Omental fat pad (tissue), 4 donors: ENCODE data around the gene TOE1. TPM values are rescaled to one million over a fixed set of nuclear protein-coding genes. Genes with fewer than 3 reads are reported as not detected.

ENCODE experiments used
- ATAC-seq: fragments of 150-250 bp; one replicate; pipeline ENCODE4 v1.9.1; 2016; ENCODE audit warnings: mild to moderate bottlenecking, moderate library complexity; ENCODE audit not compliant: low FRiP score
- DNase-seq: peaks from one replicate; pipeline ENCODE4 v3.0.0-alpha.2; 2019; ENCODE audit warnings: low spot score
- CTCF ChIP-seq, 3 donors: fragments of 450-650 bp; IDR thresholded peaks; one replicate each; pipeline ENCODE4 v1.5.1; 2016 to 2017; ENCODE audit warnings: antibody characterized with exemption in 3 of 3, mild to moderate bottlenecking in 3 of 3, moderate library complexity in 2 of 3
- total RNA-seq, 4 donors: library from RNA; depleted of rRNA; stranded (reverse); fragments of >200 nt; gene quantifications; one replicate each; pipeline ENCODE4 v1.1.0, GENCODE V29; 2016

The TOE1 gene
- total RNA-seq, 4 donors from 2014 or later = 6.1 to 14.3 (median 7.4) TPM

DNA sequence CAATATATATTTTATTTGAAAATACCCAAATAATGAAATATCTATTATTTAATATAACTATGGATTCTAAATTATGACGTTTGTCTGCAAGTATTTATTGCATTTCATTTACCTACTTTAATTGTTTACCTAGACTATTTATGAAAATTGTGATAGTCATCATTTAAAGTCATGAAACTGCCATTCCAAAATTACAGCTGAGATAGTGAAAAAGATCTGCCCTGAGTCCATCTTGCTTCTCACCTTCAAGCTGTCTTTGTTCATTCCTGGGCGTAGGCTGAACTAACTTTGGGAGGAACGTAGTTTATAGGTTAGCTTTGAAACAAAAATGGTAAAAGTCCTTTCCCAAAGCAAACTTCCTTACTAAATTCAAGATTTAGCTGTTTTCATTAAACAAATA, 25.7 kb upstream of the TOE1 start:
- DNase-seq = no peak
- ATAC-seq = no peak
- no peak for TF ChIP-seq CTCF (IDR thresholded peaks at IDR 0.05)

- TF ChIP-seq CTCF (IDR thresholded peaks at IDR 0.05) = no peak
- no peak for DNase-seq
- ATAC-seq = no peak
Measured at GRCh38 chr1:45317166-45317565, 22.8 kb upstream of the TOE1 start.

DNA sequence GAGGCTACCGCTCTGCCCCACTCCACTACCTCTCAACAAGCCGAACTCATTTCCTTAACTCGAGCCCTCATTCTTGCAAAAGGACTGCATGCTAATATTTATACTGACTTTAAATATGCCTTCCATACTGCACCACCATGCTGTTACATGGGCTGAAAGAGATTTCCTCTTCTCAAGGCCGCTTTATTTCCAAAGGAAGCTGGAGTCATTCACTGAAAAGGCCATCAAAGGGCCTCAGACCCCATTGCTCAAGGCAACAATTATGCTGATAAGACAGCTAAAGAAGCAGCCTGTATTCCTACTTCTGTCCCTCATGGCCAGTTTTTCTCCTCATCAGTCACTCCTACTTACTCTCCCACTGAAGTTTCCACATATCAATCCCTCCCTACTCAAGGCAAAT, 20.2 kb upstream of the TOE1 start:
- DNase-seq (no peak), ATAC-seq (no peak)
- TF ChIP-seq CTCF (IDR thresholded peaks at IDR 0.05) = no peak

GRCh38 chr1:45321444-45321843, 18.5 kb upstream of the TOE1 start:
- TF ChIP-seq CTCF (IDR thresholded peaks at IDR 0.05) = no peak

GRCh38 chr1:45322486-45323040, 17.4 kb upstream of the TOE1 start:
- TF ChIP-seq CTCF (IDR thresholded peaks at IDR 0.05) = no peak
- no peak for DNase-seq
- no peak for ATAC-seq

More at GRCh38 chr1:45321444-45321843, 18.5 kb upstream of the TOE1 start:
- ATAC-seq (no peak), DNase-seq (no peak)

GRCh38 chr1:45325851-45326506, 14.0 kb upstream of the TOE1 start:
- DNase-seq = no peak
- no peak for ATAC-seq
- TF ChIP-seq CTCF (IDR thresholded peaks at IDR 0.05) = no peak
